AML-193 (cell line): ENCODE results near the gene USE1.

Experiments used
- DNase-seq, 2 experiments: peaks; one replicate each; lab custom pipeline; 2025; lab: John Stamatoyannopoulos, UW

Gene USE1

GRCh38 chr19:17205237-17206140, 9.7 kb upstream of the USE1 start:
- DNase-seq, result peak; percentile 31 to 44

GRCh38 chr19:17206736-17207581, 8.2 kb upstream of the USE1 start:
- no peak for DNase-seq

GRCh38 chr19:17209126-17210036, 5.8 kb upstream of the USE1 start:
- DNase-seq, result no peak

- no peak for DNase-seq
Measured at GRCh38 chr19:17210296-17210695, 4.9 kb upstream of the USE1 start.

GRCh38 chr19:17211547-17212446, 3.4 kb upstream of the USE1 start:
- no peak for DNase-seq

GRCh38 chr19:17213334-17213733, 1.8 kb upstream of the USE1 start:
- no peak for DNase-seq

GRCh38 chr19:17214508-17215126, 540 bp upstream of the USE1 start:
- no peak for DNase-seq

- no peak for DNase-seq
Measured at GRCh38 chr19:17216058-17216670, 1.0 kb downstream of the USE1 start.

- no peak for DNase-seq
Measured at GRCh38 chr19:17219286-17219685, 4.1 kb downstream of the USE1 start.

GRCh38 chr19:17220207-17220758, 5.1 kb downstream of the USE1 start:
- DNase-seq, result no peak

- DNase-seq, result no peak
Measured at GRCh38 chr19:17225053-17225452, 9.9 kb downstream of the USE1 start.

GRCh38 chr19:17226002-17226933, 11.1 kb downstream of the USE1 start, which contains the start of gene OCEL1:
TSS of gene OCEL1 (plus strand) at chr19:17226226. CDS start at chr19:17226248, 22 bp downstream.
- peak; percentile 94 to 97 for DNase-seq

- no peak for DNase-seq
Measured at GRCh38 chr19:17227798-17228367, 12.7 kb downstream of the USE1 start.

- no peak for DNase-seq
Measured at GRCh38 chr19:17229890-17230289, 14.7 kb downstream of the USE1 start.

GRCh38 chr19:17232258-17232657, 17.1 kb downstream of the USE1 start:
- DNase-seq, result no peak

- DNase-seq, result peak; percentile 31 to 35
Measured at GRCh38 chr19:17234911-17235299, 19.7 kb downstream of the USE1 start.

GRCh38 chr19:17235300-17235970, 20.3 kb downstream of the USE1 start:
- DNase-seq, result peak; percentile 52 to 57
